Measurements from ENCODE around the gene AASDH. TPM values are rescaled to one million over a fixed set of nuclear protein-coding genes. Genes with fewer than 3 reads are reported as not detected.

The AASDH gene
- total and polyA plus RNA-seq, 2 of the 13 experiments (the other 11 are each of a cell fraction or from before 2014, with no cell fraction given), result 12.6 to 14.1 TPM

- peak; percentile 32; the same call in 1 of the 2 replicates for TF ChIP-seq AHR (CRISPR knock-in tag; IDR thresholded peaks at IDR 0.05)
- 0 out of 2 replicates have a peak, but pooled peaks have one; percentile 61 for TF ChIP-seq ZFYVE20 (CRISPR knock-in tag; IDR thresholded peaks at IDR 0.05; ENCODE audit: borderline replicate concordance, low read depth)
- 0 out of 2 replicates have a peak, but pooled peaks have one; percentile 37 for TF ChIP-seq ZNF510 (CRISPR knock-in tag; IDR thresholded peaks at IDR 0.05; ENCODE audit: low read depth)
- TF ChIP-seq ARID2 (CRISPR knock-in tag; IDR thresholded peaks at IDR 0.05; ENCODE audit: borderline replicate concordance), result peak; percentile 54; the same call in 1 of the 2 replicates
- TF ChIP-seq KLF11 (CRISPR knock-in tag; IDR thresholded peaks at IDR 0.05), result no peak
- no peak for TF ChIP-seq EZH2 (conservative IDR thresholded peaks at IDR 0.05; ENCODE audit: low read depth, low read length)
- TF ChIP-seq MTA3 (CRISPR knock-in tag; IDR thresholded peaks at IDR 0.05), result no peak
- TF ChIP-seq, protein P1, sequence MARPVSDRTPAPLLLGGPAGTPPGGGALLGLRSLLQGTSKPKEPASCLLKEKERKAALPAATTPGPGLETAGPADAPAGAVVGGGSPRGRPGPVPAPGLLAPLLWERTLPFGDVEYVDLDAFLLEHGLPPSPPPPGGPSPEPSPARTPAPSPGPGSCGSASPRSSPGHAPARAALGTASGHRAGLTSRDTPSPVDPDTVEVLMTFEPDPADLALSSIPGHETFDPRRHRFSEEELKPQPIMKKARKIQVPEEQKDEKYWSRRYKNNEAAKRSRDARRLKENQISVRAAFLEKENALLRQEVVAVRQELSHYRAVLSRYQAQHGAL (CRISPR knock-in tag; IDR thresholded peaks at IDR 0.05; ENCODE audit: not compliant biosample characterization), result peak; percentile 14
- no peak for TF ChIP-seq ZNF598 (CRISPR knock-in tag; IDR thresholded peaks at IDR 0.05; ENCODE audit: borderline replicate concordance)
- TF ChIP-seq ZNF335 (CRISPR knock-in tag; IDR thresholded peaks at IDR 0.05), result no peak
- TF ChIP-seq NFE2L1 (CRISPR knock-in tag; IDR thresholded peaks at IDR 0.05; ENCODE audit: borderline replicate concordance), result no peak
- 0 out of 2 replicates have a peak, but pooled peaks have one; percentile 41 for TF ChIP-seq ZBTB3 (CRISPR knock-in tag; IDR thresholded peaks at IDR 0.05; ENCODE audit: borderline replicate concordance, low read depth)
- 0 out of 2 replicates have a peak, but pooled peaks have one; percentile 52 for TF ChIP-seq TOPORS (CRISPR knock-in tag; IDR thresholded peaks at IDR 0.05)
- no peak for TF ChIP-seq NFATC3 (CRISPR knock-in tag; IDR thresholded peaks at IDR 0.05)
- TF ChIP-seq RFXANK (CRISPR knock-in tag; IDR thresholded peaks at IDR 0.05), result no peak
- TF ChIP-seq ZNF33A (CRISPR knock-in tag; IDR thresholded peaks at IDR 0.05; ENCODE audit: borderline replicate concordance), result no peak
- peak; percentile 31 for TF ChIP-seq HNRNPK (IDR thresholded peaks at IDR 0.05; ENCODE audit: low read depth, low read length, poor library complexity, severe bottlenecking)
- no peak for TF ChIP-seq ZNF512B (CRISPR knock-in tag; IDR thresholded peaks at IDR 0.05; ENCODE audit: borderline replicate concordance)
- 0 out of 2 replicates have a peak, but pooled peaks have one; percentile 12 for TF ChIP-seq ZNF550 (CRISPR knock-in tag; IDR thresholded peaks at IDR 0.05; ENCODE audit: borderline replicate concordance)
- TF ChIP-seq PHF20 (CRISPR knock-in tag; IDR thresholded peaks at IDR 0.05), result no peak
- no peak; the same call in 1 of the 2 replicates for TF ChIP-seq TFDP2 (CRISPR knock-in tag; IDR thresholded peaks at IDR 0.05)
- TF ChIP-seq, protein P2, sequence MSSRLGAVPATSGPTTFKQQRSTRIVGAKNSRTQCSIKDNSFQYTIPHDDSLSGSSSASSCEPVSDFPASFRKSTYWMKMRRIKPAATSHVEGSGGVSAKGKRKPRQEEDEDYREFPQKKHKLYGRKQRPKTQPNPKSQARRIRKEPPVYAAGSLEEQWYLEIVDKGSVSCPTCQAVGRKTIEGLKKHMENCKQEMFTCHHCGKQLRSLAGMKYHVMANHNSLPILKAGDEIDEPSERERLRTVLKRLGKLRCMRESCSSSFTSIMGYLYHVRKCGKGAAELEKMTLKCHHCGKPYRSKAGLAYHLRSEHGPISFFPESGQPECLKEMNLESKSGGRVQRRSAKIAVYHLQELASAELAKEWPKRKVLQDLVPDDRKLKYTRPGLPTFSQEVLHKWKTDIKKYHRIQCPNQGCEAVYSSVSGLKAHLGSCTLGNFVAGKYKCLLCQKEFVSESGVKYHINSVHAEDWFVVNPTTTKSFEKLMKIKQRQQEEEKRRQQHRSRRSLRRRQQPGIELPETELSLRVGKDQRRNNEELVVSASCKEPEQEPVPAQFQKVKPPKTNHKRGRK (CRISPR knock-in tag; IDR thresholded peaks at IDR 0.05), result no peak
- no peak for TF ChIP-seq HNRNPH1 (optimal IDR thresholded peaks at IDR 0.05; ENCODE audit: low read depth, low read length)
These were observed 48.0 kb upstream of the AASDH start, which contains the start of gene PPAT (continued) for GRCh38 chr4:56435140-56435926.

Data from HepG2 (cell line).